ENCODE results near the gene SOX8. TPM values are rescaled to one million over a fixed set of nuclear protein-coding genes. Genes with fewer than 3 reads are reported as not detected.

The SOX8 gene
- total RNA-seq, 2 experiments from 2014 or later, result 0.10 to 0.13 TPM

- Mint-ChIP-seq H3K27ac (no peak overlapping the region), H3K36me3 (ENCODE audit: low read depth) (no peaks in the 10 kb centered on the region), H3K4me3 (no peak overlapping the region), H3K9me3 (no peaks in the 10 kb centered on the region), H3K4me1 (no peaks in the 10 kb centered on the region), H3K27me3 (peaks cover 3% of the 10 kb centered on the region)
- no peak for DNase-seq
- ChIA-PET POLR2A (no interaction called here), CTCF (no interaction called here)
These were observed 29.9 kb downstream of the SOX8 start for GRCh38 chr16:1011316-1012082.

- Mint-ChIP-seq H3K27me3 (peaks cover 3% of the 10 kb centered on the region), H3K9me3 (no peaks in the 10 kb centered on the region), H3K4me1 (no peaks in the 10 kb centered on the region), H3K36me3 (ENCODE audit: low read depth) (no peaks in the 10 kb centered on the region), H3K4me3 (no peak overlapping the region), H3K27ac (no peak overlapping the region)
- POLR2A ChIA-PET, result no interaction called here
- no peak for DNase-seq
- CTCF ChIA-PET, result no interaction called here
These were observed 30.6 kb downstream of the SOX8 start for GRCh38 chr16:1012135-1012534.

- CTCF ChIA-PET, result no interaction called here
- no peaks in the 10 kb centered on the region for H3K36me3 Mint-ChIP-seq (ENCODE audit: low read depth)
- no peak overlapping the region for H3K4me3 Mint-ChIP-seq
- no peak overlapping the region for H3K27ac Mint-ChIP-seq
- no peaks in the 10 kb centered on the region for H3K9me3 Mint-ChIP-seq
- H3K27me3 Mint-ChIP-seq, result peaks cover 3% of the 10 kb centered on the region
- POLR2A ChIA-PET, result no interaction called here
- no peaks in the 10 kb centered on the region for H3K4me1 Mint-ChIP-seq
- no peak for DNase-seq
These were observed 31.4 kb downstream of the SOX8 start for GRCh38 chr16:1012722-1013592.

GRCh38 chr16:1013593-1013900 lies 32.0 kb downstream of the SOX8 start:
- H3K27ac Mint-ChIP-seq, result no peak overlapping the region
- H3K27me3 Mint-ChIP-seq, result peaks cover 3% of the 10 kb centered on the region
- CTCF ChIA-PET, result no interaction called here
- POLR2A ChIA-PET, result no interaction called here
- no peaks in the 10 kb centered on the region for H3K36me3 Mint-ChIP-seq (ENCODE audit: low read depth)
- H3K4me1 Mint-ChIP-seq, result no peaks in the 10 kb centered on the region
- no peaks in the 10 kb centered on the region for H3K9me3 Mint-ChIP-seq
- DNase-seq, result no peak
- H3K4me3 Mint-ChIP-seq, result no peak overlapping the region

- CTCF ChIA-PET, result no interaction called here
- POLR2A ChIA-PET, result no interaction called here
- Mint-ChIP-seq H3K27ac (no peak overlapping the region), H3K27me3 (peaks cover 2% of the 10 kb centered on the region), H3K36me3 (ENCODE audit: low read depth) (no peaks in the 10 kb centered on the region), H3K9me3 (no peaks in the 10 kb centered on the region), H3K4me3 (no peak overlapping the region), H3K4me1 (no peaks in the 10 kb centered on the region)
- no peak for DNase-seq
These were observed 32.7 kb downstream of the SOX8 start for GRCh38 chr16:1014221-1014620.

GRCh38 chr16:1014771-1015495 lies 33.4 kb downstream of the SOX8 start:
- H3K4me1 Mint-ChIP-seq, result no peaks in the 10 kb centered on the region
- H3K4me3 Mint-ChIP-seq, result no peak overlapping the region
- H3K27ac Mint-ChIP-seq, result no peak overlapping the region
- no peak for DNase-seq
- no peaks in the 10 kb centered on the region for H3K36me3 Mint-ChIP-seq (ENCODE audit: low read depth)
- H3K27me3 Mint-ChIP-seq, result peaks cover 2% of the 10 kb centered on the region
- POLR2A ChIA-PET, result no interaction called here
- no peaks in the 10 kb centered on the region for H3K9me3 Mint-ChIP-seq
- CTCF ChIA-PET, result no interaction called here

GRCh38 chr16:1018447-1019198 lies 37.1 kb downstream of the SOX8 start:
- H3K4me1 Mint-ChIP-seq, result no peaks in the 10 kb centered on the region
- H3K36me3 Mint-ChIP-seq (ENCODE audit: low read depth), result no peaks in the 10 kb centered on the region
- H3K4me3 Mint-ChIP-seq, result no peak overlapping the region
- H3K27me3 Mint-ChIP-seq, result peaks cover 2% of the 10 kb centered on the region
- ChIA-PET POLR2A (no interaction called here), CTCF (no interaction called here)
- H3K9me3 Mint-ChIP-seq, result no peaks in the 10 kb centered on the region
- no peak overlapping the region for H3K27ac Mint-ChIP-seq
- no peak for DNase-seq

GRCh38 chr16:1019231-1020090 lies 37.9 kb downstream of the SOX8 start:
- no peak for DNase-seq
- H3K4me3 Mint-ChIP-seq, result no peak overlapping the region
- H3K27me3 Mint-ChIP-seq, result peaks cover 2% of the 10 kb centered on the region
- POLR2A ChIA-PET, result no interaction called here
- no peaks in the 10 kb centered on the region for H3K4me1 Mint-ChIP-seq
- H3K27ac Mint-ChIP-seq, result no peak overlapping the region
- no peaks in the 10 kb centered on the region for H3K36me3 Mint-ChIP-seq (ENCODE audit: low read depth)
- CTCF ChIA-PET, result no interaction called here
- H3K9me3 Mint-ChIP-seq, result no peaks in the 10 kb centered on the region

- CTCF ChIA-PET, result no interaction called here
- Mint-ChIP-seq H3K36me3 (ENCODE audit: low read depth) (no peaks in the 10 kb centered on the region), H3K4me3 (no peak overlapping the region), H3K4me1 (no peaks in the 10 kb centered on the region), H3K27ac (no peak overlapping the region), H3K9me3 (no peaks in the 10 kb centered on the region), H3K27me3 (peaks cover 2% of the 10 kb centered on the region)
- no peak for DNase-seq
- POLR2A ChIA-PET, result no interaction called here
These were observed 38.5 kb downstream of the SOX8 start for GRCh38 chr16:1020091-1020399.

- DNase-seq, result no peak
- Mint-ChIP-seq H3K36me3 (ENCODE audit: low read depth) (no peaks in the 10 kb centered on the region), H3K4me3 (no peak overlapping the region), H3K9me3 (no peaks in the 10 kb centered on the region), H3K27me3 (peaks cover 2% of the 10 kb centered on the region), H3K27ac (no peak overlapping the region), H3K4me1 (no peaks in the 10 kb centered on the region)
- ChIA-PET POLR2A (no interaction called here), CTCF (no interaction called here)
These were observed 39.0 kb downstream of the SOX8 start for GRCh38 chr16:1020591-1020990.

- ChIA-PET POLR2A (no interaction called here), CTCF (no interaction called here)
- Mint-ChIP-seq H3K4me1 (no peaks in the 10 kb centered on the region), H3K9me3 (no peaks in the 10 kb centered on the region), H3K36me3 (ENCODE audit: low read depth) (no peaks in the 10 kb centered on the region), H3K27me3 (peaks cover 2% of the 10 kb centered on the region), H3K27ac (no peak overlapping the region), H3K4me3 (no peak overlapping the region)
- no peak for DNase-seq
These were observed 40.1 kb downstream of the SOX8 start for GRCh38 chr16:1021553-1022160.

- H3K9me3 Mint-ChIP-seq, result no peaks in the 10 kb centered on the region
- no peaks in the 10 kb centered on the region for H3K4me1 Mint-ChIP-seq
- no peaks in the 10 kb centered on the region for H3K36me3 Mint-ChIP-seq (ENCODE audit: low read depth)
- ChIA-PET CTCF (no interaction called here), POLR2A (no interaction called here)
- H3K27me3 Mint-ChIP-seq, result peaks cover 2% of the 10 kb centered on the region
- no peak overlapping the region for H3K4me3 Mint-ChIP-seq
- no peak for DNase-seq
- no peak overlapping the region for H3K27ac Mint-ChIP-seq
These were observed 40.9 kb downstream of the SOX8 start for GRCh38 chr16:1022466-1022865.
